ENCODE results near the gene GPR62.

Gene GPR62

GRCh38 chr3:51938780-51939425 is 16.3 kb upstream of the GPR62 start:
- no peak for DNase-seq

GRCh38 chr3:51940648-51941462 is 14.3 kb upstream of the GPR62 start:
- DNase-seq = no peak

DNA sequence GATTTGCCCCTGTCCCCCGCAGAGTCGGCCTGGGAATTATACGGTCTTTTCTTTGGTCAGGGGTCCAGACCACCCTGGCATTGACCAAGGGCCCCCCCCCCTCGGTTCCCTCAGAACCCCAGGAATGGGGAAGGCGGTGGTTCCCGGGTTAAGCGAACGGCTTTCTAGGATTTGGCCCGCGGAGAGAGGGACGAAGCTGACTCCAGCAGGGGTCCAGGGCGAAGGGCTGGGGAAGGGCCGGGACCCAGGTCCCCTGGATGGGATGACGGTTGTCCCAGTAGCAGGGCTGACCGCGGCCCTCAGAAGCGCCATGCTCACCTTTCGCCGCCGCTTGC is 13.8 kb upstream of the GPR62 start:
- no peak for DNase-seq

DNA sequence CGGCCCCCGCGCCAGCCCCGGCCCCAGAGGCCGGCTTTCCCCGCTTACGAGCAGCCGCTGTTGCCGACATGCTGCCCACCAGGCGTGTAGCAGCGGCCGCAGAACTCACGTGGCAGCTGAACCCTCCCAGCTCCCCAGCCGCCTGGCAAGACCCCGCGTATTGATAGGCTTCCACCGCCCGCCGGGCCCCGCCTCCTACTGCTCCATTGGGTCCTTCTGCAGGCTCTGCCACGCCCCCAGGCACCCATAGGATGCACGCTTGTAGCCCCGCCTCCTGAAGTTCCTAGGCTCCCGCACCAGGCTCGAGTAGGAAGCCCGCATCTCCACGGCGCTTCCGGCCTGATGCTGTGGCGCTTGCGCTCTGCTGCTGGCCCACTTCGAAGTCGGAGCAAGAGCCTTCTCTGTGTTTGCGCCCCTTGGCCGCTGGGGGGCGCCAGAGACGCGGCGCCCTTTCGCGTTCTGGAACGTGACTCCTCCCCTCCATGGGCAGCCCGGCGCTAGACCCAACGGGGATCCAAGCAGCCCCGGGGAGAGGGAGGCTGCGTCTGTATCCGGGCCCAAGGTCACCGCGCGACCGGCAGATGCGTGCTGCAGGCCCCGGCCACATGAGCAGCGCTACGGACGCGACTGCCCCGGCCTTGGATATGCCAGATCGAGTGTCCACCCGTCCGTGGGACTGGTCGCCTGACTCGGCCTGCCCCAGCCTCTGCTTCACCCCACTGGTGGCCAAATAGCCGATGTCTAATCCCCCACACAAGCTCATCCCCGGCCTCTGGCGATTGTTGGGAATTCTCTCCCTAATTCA is 13.2 kb upstream of the GPR62 start, which contains the start of the genes PARP3 and RRP9:
TSS of gene PARP3 (plus strand) at position 566 of the 805 bp plus-strand sequence. CDS start 993 bp downstream, outside the sequence.
TSS of gene RRP9 (minus strand) at position 107 of the 805 bp plus-strand sequence. CDS start at position 70, 37 bp downstream.
- peak; percentile 99 to 100 for DNase-seq

DNA sequence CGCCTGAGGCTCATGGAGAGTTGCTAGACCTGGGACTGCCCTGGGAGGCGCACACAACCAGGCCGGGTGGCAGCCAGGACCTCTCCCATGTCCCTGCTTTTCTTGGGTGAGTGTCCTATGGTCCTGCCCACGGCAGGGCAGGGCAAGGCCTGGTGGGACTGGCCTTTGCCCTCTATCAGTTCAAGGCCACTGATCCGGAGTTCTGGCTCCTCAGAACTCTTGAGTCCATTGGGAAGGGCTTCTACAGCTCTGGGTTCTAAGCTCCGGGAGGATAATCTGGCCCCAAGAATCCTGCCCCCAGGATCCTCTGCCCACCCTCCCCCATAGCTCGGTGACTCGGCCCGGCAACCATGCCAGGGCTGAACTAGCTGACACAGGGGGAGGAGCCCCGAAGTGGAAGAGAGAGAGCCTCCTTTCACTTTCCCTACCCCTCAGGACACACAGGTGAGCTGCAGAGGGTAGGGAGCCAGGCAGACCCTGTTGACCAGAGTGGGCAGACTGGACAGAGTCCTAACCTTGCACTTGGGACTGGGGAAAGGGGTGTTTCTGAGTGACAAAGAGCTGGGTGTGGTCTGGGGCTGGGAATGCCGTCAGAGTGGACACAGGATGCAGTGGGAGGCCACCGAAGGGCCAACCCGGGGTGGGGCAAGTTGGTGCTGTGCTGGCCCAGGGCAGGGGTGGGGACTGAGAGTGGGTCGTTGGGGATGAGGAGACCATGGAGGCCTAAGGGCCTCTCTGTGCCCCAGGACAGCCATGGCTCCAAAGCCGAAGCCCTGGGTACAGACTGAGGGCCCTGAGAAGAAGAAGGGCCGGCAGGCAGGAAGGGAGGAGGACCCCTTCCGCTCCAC is 12.4 kb upstream of the GPR62 start:
- peak; percentile 57 to 67 for DNase-seq

- no peak for DNase-seq
Observed at GRCh38 chr3:51943451-51944391, 11.5 kb upstream of the GPR62 start.

- DNase-seq = no peak
Observed at GRCh38 chr3:51944451-51945021, 10.6 kb upstream of the GPR62 start.

DNA sequence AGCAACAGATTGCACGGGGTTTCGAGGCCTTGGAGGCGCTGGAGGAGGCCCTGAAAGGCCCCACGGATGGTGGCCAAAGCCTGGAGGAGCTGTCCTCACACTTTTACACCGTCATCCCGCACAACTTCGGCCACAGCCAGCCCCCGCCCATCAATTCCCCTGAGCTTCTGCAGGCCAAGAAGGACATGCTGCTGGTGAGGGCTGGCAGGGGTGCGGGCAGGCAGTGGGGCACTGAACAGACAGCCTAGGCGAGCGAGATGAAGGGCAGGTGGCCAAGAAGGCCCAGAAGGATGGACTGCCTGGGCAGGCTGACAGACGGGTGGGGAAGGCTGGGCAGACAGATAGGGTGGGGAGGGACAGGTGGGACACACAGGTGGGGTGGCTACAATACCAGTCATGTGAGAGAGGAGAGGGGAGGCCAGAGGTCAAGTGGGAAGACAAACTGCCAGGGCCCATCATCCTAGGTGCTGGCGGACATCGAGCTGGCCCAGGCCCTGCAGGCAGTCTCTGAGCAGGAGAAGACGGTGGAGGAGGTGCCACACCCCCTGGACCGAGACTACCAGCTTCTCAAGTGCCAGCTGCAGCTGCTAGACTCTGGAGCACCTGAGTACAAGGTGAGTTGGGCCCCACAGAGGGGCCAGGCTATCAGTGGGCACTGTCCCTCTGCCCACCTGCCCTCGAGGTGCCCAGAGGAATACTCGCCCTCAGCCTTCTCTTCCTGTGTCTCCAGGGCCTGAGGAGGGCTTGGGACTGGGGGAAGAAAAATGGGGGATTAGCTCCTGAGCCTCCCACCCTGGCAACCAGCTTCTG is 9.9 kb upstream of the GPR62 start:
- no peak for DNase-seq

DNA sequence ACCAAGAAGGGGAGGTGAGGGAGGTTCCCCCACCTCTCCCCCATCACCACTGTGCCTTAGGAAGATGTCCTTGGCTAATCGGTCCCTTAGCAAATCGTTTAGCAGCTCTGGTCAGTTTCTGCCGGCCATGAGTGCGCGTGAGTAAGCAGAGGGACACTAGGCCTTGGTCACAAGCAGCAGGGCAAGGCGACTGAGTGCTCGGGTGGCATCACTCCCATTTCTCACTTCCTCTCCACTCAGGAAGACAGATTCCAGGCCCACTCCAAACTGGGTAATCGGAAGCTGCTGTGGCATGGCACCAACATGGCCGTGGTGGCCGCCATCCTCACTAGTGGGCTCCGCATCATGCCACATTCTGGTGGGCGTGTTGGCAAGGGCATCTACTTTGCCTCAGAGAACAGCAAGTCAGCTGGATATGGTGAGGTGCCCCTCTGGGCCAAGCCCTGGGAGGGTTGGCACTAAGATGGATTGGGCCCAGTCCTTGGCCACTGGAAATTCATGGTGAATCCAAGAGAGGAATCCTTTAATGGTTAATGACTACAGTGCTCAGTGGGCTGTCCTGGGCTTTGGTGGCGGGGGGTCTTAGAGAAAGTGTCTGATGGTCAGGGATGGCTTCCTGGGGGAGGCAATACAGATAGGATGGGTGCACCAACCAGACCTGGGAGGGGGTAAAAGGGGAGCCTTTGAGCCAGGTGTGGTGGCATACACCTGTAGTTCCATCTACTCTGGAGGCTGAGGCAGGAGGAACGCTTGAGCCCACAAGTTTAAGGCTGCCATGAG is 9.1 kb upstream of the GPR62 start:
- DNase-seq = no peak

DNA sequence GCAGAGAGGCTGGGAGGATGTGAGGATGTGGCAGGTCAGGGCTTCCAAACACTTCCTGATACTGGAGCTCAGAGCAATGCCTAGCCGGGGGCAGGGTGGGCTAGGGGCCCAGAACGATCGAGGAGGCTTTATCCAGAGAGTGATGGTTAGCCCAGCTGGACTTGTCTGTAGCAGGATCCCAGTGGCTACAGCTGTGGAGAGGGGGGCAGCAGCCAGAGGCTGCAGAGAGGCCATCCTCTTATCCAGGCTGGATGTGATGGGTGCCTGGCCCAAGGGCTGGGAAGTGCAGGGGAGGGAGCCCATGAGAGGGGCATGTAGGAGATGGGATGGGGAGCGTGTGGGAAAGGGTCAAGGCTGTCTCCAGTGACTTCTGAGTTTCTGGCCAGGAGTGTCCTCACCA is 8.4 kb upstream of the GPR62 start:
- no peak for DNase-seq

DNA sequence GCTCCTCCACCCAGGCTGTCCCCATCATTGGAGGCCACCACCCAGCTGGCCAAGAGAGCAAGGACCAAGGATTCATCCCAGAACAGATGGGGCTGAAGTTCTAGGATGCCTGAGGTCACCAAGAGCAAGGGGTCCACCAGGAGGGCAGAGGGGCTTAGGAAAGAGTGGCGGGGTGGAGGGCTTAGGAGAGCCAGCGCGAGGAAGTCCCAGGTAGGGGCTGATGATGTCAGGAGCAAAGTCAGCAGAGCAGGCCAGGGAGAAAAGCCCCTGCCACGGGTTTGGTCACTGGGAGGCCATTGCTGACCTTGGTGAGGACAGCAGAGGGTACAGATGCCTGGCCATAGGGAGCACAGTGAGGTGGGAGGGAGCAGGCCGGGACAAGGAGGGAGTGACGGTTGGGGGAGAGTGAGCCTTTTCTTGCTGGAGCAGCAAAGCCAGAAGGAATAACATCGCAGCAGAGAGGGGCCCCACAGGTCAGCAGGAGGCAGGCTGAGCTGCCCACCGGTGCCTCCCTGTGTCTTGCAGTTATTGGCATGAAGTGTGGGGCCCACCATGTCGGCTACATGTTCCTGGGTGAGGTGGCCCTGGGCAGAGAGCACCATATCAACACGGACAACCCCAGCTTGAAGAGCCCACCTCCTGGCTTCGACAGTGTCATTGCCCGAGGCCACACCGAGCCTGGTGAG is 7.8 kb upstream of the GPR62 start:
- no peak for DNase-seq

DNA sequence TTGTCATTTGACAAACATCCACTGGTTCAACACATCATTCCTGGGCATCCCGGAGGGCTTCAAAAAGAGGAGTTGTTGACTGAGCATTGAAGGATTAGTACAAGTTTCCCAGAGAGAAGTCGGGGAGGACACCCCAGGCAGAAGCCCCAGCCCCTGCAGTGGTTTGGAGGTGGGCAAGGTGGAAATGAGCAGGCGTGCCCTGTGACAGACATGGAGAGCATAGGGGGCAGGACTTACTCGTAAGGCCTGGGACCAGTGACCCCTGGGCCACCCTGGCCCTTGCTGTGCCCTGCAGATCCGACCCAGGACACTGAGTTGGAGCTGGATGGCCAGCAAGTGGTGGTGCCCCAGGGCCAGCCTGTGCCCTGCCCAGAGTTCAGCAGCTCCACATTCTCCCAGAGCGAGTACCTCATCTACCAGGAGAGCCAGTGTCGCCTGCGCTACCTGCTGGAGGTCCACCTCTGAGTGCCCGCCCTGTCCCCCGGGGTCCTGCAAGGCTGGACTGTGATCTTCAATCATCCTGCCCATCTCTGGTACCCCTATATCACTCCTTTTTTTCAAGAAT is 7.1 kb upstream of the GPR62 start:
- no peak for DNase-seq

DNA sequence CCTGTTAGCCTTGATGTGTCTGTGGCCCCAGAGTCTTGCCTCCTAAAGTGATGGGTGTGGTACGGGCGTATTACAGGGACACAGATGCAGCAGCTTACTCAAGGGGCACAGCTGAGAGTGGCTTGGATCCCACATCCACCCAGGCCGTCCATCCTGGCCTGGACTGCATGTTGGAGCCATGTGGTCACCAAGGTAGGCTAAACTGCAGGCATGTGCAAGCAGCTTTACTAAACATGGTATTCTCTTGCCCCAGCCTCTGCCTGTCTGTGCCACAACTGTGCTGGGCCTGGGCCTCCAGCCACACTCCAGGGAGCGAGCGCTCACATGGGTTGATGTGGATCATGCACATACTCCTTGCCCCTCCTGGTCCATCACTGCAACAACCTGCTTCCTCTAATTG is 6.1 kb upstream of the GPR62 start:
- no peak for DNase-seq

DNA sequence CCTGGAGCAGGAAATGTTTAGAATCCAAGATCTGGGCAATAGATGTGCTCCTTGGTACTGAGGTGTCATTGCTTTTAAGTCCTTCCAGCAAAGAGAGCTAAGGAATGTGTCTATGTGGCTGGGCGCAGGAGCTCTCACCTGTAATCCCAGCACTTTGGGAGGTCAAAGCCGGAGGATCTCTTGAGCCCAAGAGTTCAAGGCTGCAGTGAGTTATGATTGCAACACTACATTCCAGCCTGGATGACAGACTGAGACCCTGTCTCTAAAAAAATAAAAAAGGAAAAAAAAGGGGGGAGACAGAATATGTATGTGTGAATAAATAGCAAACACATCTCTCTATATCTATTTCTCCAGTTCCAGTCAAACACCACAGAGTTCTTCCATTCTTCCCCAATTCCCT is 4.3 kb upstream of the GPR62 start:
- no peak for DNase-seq

DNA sequence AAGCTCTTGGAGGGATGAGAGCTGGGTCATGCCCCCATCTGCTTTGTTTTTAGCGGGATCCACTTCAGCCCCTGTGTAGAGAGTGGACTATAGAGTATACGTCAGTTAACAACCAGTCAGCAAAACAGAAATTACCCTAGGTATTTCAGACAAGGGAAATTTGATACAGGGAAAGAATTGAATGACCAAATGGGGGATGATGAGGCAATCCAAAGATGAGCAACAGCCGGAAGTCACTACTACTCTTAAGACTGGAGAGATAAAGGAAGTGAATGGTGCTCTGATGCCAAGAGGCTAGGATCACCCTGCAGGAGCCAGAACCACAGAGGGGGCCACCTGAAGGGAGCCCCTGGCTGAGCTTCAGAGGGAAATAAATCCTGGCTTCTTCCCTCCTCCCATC is 1.7 kb upstream of the GPR62 start:
- no peak for DNase-seq

- DNase-seq = no peak
Observed at GRCh38 chr3:51954105-51954504, 1.1 kb upstream of the GPR62 start.

GRCh38 chr3:51954713-51955112 is 468 bp upstream of the GPR62 start:
- no peak for DNase-seq
